Measurements from ENCODE around the gene LGR6.

DNA sequence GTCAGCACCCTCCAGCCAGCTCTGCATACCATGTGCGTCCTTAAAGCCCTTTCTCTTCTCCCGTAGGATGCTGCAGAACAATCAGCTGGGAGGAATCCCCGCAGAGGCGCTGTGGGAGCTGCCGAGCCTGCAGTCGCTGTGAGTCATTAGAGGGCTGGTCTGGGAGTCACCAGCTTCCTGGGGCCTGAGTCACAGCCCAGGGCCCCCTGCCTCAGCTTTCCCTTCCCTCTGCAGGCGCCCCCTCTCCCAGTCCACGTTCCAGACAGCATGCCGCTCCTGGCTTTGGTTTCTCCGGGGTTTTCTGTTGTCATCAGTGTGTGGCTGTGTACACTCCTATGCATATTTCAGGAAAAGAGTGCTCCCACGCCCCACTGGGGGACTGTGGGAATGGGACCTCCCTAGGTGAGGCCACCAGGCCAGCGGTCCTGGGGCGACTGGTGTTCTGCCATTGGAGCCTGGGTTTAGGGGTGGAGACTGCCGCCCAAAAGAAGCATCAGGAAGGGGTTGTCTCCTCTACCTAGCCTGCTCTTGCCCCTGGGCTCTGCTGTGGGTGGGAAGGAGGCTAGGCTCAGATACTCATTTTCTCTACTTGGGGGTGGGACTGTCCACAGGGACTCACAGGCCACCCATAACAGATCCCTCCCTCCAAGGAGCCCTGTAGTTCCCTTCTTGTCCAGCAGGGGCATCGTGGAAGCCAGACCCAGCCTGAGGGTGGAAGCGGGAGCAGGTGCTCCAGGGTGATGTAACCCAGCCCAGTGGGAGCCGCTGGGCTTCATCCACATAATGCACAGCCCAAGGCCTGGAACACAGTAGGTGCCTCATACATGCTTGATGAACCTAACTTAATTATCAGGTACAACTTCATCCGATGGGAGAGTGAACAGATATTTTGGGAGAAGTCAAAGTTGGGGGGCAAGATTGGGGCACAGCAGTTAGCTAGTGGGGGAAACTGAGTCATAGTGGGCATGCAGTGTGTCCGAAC lies 42.5 kb downstream of the LGR6 start:
- TF ChIP-seq, protein P1, sequence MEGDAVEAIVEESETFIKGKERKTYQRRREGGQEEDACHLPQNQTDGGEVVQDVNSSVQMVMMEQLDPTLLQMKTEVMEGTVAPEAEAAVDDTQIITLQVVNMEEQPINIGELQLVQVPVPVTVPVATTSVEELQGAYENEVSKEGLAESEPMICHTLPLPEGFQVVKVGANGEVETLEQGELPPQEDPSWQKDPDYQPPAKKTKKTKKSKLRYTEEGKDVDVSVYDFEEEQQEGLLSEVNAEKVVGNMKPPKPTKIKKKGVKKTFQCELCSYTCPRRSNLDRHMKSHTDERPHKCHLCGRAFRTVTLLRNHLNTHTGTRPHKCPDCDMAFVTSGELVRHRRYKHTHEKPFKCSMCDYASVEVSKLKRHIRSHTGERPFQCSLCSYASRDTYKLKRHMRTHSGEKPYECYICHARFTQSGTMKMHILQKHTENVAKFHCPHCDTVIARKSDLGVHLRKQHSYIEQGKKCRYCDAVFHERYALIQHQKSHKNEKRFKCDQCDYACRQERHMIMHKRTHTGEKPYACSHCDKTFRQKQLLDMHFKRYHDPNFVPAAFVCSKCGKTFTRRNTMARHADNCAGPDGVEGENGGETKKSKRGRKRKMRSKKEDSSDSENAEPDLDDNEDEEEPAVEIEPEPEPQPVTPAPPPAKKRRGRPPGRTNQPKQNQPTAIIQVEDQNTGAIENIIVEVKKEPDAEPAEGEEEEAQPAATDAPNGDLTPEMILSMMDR (IDR thresholded peaks at IDR 0.05; ENCODE audit: low read length) = peak; percentile 81
- no peak for TF ChIP-seq EZH2 (IDR thresholded peaks at IDR 0.05; ENCODE audit: borderline replicate concordance, low read length)

All from OCI-LY1 (cell line).